Hippocampal formation (tissue), 2 donors: ENCODE measurements around the gene SIT1.
A peak's percentile ranks its signal among the peaks of the same experiment; 100 is the strongest.

Source experiments
- DNase-seq, 2 donors: peaks; one replicate each; lab custom pipeline; 2025; lab: John Stamatoyannopoulos, UW

Gene SIT1

GRCh38 chr9:35682520-35683315 lies 32.0 kb upstream of the SIT1 start:
- DNase-seq: no peak

GRCh38 chr9:35682051-35682450 lies 31.3 kb upstream of the SIT1 start:
- DNase-seq: no peak

GRCh38 chr9:35681341-35682002 lies 30.7 kb upstream of the SIT1 start:
- DNase-seq: no peak

- no peak for DNase-seq
These were observed 29.8 kb upstream of the SIT1 start for GRCh38 chr9:35680331-35681105.

- no peak for DNase-seq
These were observed 29.1 kb upstream of the SIT1 start for GRCh38 chr9:35679766-35680330.

GRCh38 chr9:35679091-35679490 lies 28.4 kb upstream of the SIT1 start:
- no peak for DNase-seq

GRCh38 chr9:35675732-35676392 lies 25.1 kb upstream of the SIT1 start:
- no peak for DNase-seq

GRCh38 chr9:35675204-35675603 lies 24.5 kb upstream of the SIT1 start:
- DNase-seq: no peak

GRCh38 chr9:35674025-35674361 lies 23.3 kb upstream of the SIT1 start:
- DNase-seq: no peak

GRCh38 chr9:35673132-35674024 lies 22.6 kb upstream of the SIT1 start, which contains the start of gene CA9:
CA9 (plus strand) TSS chr9:35673928; CDS start chr9:35673960, 32 bp downstream.
- no peak for DNase-seq

- DNase-seq: no peak
These were observed 18.8 kb upstream of the SIT1 start for GRCh38 chr9:35669331-35670145.

- no peak for DNase-seq
These were observed 17.2 kb upstream of the SIT1 start for GRCh38 chr9:35667939-35668338.

- DNase-seq: no peak
These were observed 15.8 kb upstream of the SIT1 start for GRCh38 chr9:35666549-35666948.

- DNase-seq: no peak
These were observed 15.3 kb upstream of the SIT1 start for GRCh38 chr9:35666045-35666444.

- DNase-seq: no peak
These were observed 14.7 kb upstream of the SIT1 start for GRCh38 chr9:35665471-35665818.

- peak; percentile 15 to 66 for DNase-seq
These were observed 14.1 kb upstream of the SIT1 start, which contains the start of gene ARHGEF39 for GRCh38 chr9:35664531-35665470. ARHGEF39 (minus strand) TSS chr9:35665195; CDS start chr9:35665169, 26 bp downstream.

GRCh38 chr9:35662437-35662836 lies 11.7 kb upstream of the SIT1 start:
- no peak for DNase-seq

GRCh38 chr9:35661756-35662350 lies 11.1 kb upstream of the SIT1 start:
- no peak for DNase-seq
